Measurements from ENCODE around the gene FKBP2.

The FKBP2 gene

GRCh38 chr11:64219755-64220154 lies 21.1 kb upstream of the FKBP2 start:
- DNase-seq: no peak

GRCh38 chr11:64220271-64220670 lies 20.6 kb upstream of the FKBP2 start:
- no peak for DNase-seq

GRCh38 chr11:64220798-64221197 lies 20.1 kb upstream of the FKBP2 start:
- no peak for DNase-seq

- no peak for DNase-seq
Measured at GRCh38 chr11:64222651-64223000, 18.3 kb upstream of the FKBP2 start.

GRCh38 chr11:64223001-64223651 lies 17.8 kb upstream of the FKBP2 start:
- DNase-seq: no peak

- no peak for DNase-seq
Measured at GRCh38 chr11:64224151-64224890, 16.6 kb upstream of the FKBP2 start.

GRCh38 chr11:64224891-64225607 lies 15.8 kb upstream of the FKBP2 start:
- DNase-seq: no peak

- peak; percentile 95 for DNase-seq
Measured at GRCh38 chr11:64225608-64226506, 15.0 kb upstream of the FKBP2 start, which contains the start of the genes NUDT22 and TRPT1. Gene NUDT22 (plus strand): TSS chr11:64226274. CDS start chr11:64226653, 379 bp downstream. Gene TRPT1 (minus strand): TSS chr11:64226186. CDS start chr11:64225860, 326 bp downstream.

- peak; percentile 59 for DNase-seq
Measured at GRCh38 chr11:64226507-64227051, 14.3 kb upstream of the FKBP2 start.

GRCh38 chr11:64227405-64227956 lies 13.4 kb upstream of the FKBP2 start:
- no peak for DNase-seq

- no peak for DNase-seq
Measured at GRCh38 chr11:64229090-64229743, 11.7 kb upstream of the FKBP2 start.

- no peak for DNase-seq
Measured at GRCh38 chr11:64229744-64230170, 11.1 kb upstream of the FKBP2 start.

GRCh38 chr11:64230171-64230984 lies 10.5 kb upstream of the FKBP2 start, which contains the start of gene DNAJC4:
Gene DNAJC4 (plus strand): TSS chr11:64230548. CDS start chr11:64230855, 307 bp downstream.
- peak; percentile 86 for DNase-seq

GRCh38 chr11:64230985-64231365 lies 9.9 kb upstream of the FKBP2 start:
- DNase-seq: no peak

- DNase-seq: no peak
Measured at GRCh38 chr11:64231546-64231945, 9.3 kb upstream of the FKBP2 start.

GRCh38 chr11:64232182-64232966 lies 8.5 kb upstream of the FKBP2 start:
- no peak for DNase-seq

- no peak for DNase-seq
Measured at GRCh38 chr11:64232967-64233315, 8.0 kb upstream of the FKBP2 start.

- DNase-seq: peak; percentile 80
Measured at GRCh38 chr11:64233913-64234586, 6.8 kb upstream of the FKBP2 start, which contains the start of gene VEGFB. Gene VEGFB (plus strand): TSS chr11:64234584. CDS start chr11:64234834, 250 bp downstream.
